GM12872 (cell line): ENCODE data around the gene CDH8.

ENCODE experiments used
- CTCF ChIP-seq: IDR thresholded peaks from 3 replicates; pipeline ENCODE4 v1.5.1; 2011; ENCODE audit warnings: low read depth, mild to moderate bottlenecking, low read length, moderate library complexity; ENCODE audit not compliant: insufficient read depth

The CDH8 gene

DNA sequence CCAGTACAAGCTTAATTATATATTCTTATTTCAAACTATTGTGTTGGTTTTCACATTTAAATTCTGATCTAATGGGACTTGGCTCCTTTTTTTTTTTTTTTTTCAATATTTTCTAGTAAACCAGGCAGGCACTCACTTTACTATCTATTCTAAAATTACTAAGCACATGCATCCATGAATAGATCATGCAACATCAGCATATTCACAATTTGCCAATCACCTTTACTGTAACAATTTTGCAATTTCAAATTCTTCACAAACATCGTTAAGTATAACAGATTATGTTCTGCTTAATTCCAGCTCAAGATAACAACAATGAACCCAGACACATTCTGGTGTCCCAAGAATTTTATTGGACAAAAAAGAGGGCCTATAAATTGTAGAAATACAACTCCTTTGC lies 217.4 kb downstream of the CDH8 start:
- no peak for TF ChIP-seq CTCF

GRCh38 chr16:61817583-61818278 lies 218.5 kb downstream of the CDH8 start:
- TF ChIP-seq CTCF = no peak

- no peak for TF ChIP-seq CTCF
These were observed 221.4 kb downstream of the CDH8 start for GRCh38 chr16:61814726-61815347.

DNA sequence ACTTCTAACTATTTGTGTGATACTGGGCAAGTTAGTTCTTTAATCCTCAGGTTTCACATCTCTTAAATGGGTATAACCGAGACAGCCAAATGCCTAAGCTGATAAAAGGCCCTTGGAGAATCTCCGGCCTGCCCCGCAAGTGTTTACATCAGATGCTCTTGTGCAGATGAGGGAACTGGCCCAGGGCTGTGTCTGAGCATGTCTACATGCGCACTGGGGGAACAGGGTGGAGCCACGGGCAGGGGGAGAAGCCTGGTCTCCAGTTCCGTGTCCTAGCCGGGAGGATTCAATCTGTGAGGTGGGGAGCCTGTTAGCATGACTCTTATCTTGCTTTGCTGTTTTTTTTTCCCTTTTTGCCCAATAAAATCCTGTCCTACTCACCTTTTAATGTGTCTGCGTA lies 222.9 kb downstream of the CDH8 start:
- no peak for TF ChIP-seq CTCF

GRCh38 chr16:61812251-61812650 lies 224.0 kb downstream of the CDH8 start:
- TF ChIP-seq CTCF = no peak

GRCh38 chr16:61807551-61807950 lies 228.7 kb downstream of the CDH8 start:
- TF ChIP-seq CTCF = no peak

- no peak for TF ChIP-seq CTCF
These were observed 237.5 kb downstream of the CDH8 start for GRCh38 chr16:61798741-61799140.
